ENCODE results near the gene EIF2S2. TPM values are rescaled to one million over a fixed set of nuclear protein-coding genes. Genes with fewer than 3 reads are reported as not detected.
A peak's percentile ranks its signal among the peaks of the same experiment; 100 is the strongest.

Gene EIF2S2
- polyA plus RNA-seq, 3 donors = 18.8 to 20.1 (median 18.9) TPM

GRCh38 chr20:34129518-34130162, 17.6 kb upstream of the EIF2S2 start:
- TF ChIP-seq CTCF (IDR thresholded peaks at IDR 0.05) = peak; percentile 85
- Histone ChIP-seq H3K27me3 (ENCODE audit: control insufficient read depth in 2 of 2, insufficient read depth in 2 of 2, low read length in 2 of 2) (no peaks in the 10 kb centered on the region), H3K9me3 (replicated peaks in 1 of 2; ENCODE audit: control insufficient read depth in 1 of 2, insufficient read depth in 1 of 2, low read length in 2 of 2) (no peaks in the 10 kb centered on the region), H3K9ac (ENCODE audit: insufficient read depth, low read length, poor library complexity, severe bottlenecking) (no peak overlapping the region), H3K4me2 (replicated peaks; ENCODE audit: extremely low read depth, low read length, poor library complexity, severe bottlenecking) (no peak overlapping the region), H3K27ac (ENCODE audit: low read depth in 1 of 2, low read length in 2 of 2) (no peak overlapping the region), H3K36me3 (replicated peaks in 1 of 2; ENCODE audit: control insufficient read depth in 1 of 2, insufficient read depth in 2 of 2, low read length in 2 of 2) (no peaks in the 10 kb centered on the region), H2AFZ (ENCODE audit: insufficient read depth, low read depth, low read length, poor library complexity, severe bottlenecking) (peak overlapping the region; percentile 54), H4K20me1 (ENCODE audit: insufficient read depth, low read length) (no peaks in the 10 kb centered on the region), H3K79me2 (ENCODE audit: insufficient read depth, low read length) (no peaks in the 10 kb centered on the region), H3K4me3 (replicated peaks in 1 of 3; ENCODE audit: low read depth in 2 of 3, low read length in 3 of 3) (no peak overlapping the region), H3K4me1 (ENCODE audit: control insufficient read depth in 1 of 2, insufficient read depth in 2 of 2, low read length in 2 of 2) (peaks cover 0 to 5% of the 10 kb centered on the region in 2 donors)
- intact Hi-C loops (cut with micrococcal nuclease) = loop anchor here (10.0 kb wide), 1 partner anchor 215 kb away; no protein-coding TSS in a partner anchor
- Mint-ChIP-seq H3K27me3 (ENCODE audit: low read depth in 3 of 3) (peaks cover 6 to 12% (median 11%) of the 10 kb centered on the region in 3 donors), H3K4me1 (peaks cover 8% of the 10 kb centered on the region), H3K27ac (no peak overlapping the region), H3K9me3 (peaks cover 0 to 6% (median 2%) of the 10 kb centered on the region in 7 donors), H3K4me3 (peak overlapping the region in 1 of 2 donors; percentile 39), H3K36me3 (no peaks in the 10 kb centered on the region)
- WGBS (ENCODE audit: insufficient coverage) = 5% methylated on average over 4 of the region's 10 CpGs
- peak; percentile 57 to 71 (median 69) for DNase-seq

DNA sequence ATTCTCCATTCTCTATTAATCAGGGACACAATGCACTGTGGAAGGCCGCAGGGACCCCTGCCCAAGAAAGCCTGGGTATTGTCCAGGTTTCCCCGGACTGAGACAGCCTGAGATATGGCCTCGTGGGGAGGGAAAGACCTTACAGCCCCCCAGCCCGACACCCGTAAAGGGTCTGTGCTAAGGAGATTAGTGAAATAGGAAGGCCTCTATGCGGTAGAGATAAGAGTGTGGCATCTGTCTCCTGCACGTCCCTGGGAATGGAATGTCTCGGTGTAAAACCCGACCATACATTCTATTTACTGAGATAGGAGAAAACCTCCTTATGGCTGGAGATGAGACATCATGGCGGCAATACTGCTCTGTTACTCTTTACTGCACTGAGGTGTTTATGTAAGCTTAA, 15.7 kb upstream of the EIF2S2 start:
- Histone ChIP-seq H3K36me3 (replicated peaks in 1 of 2; ENCODE audit: control insufficient read depth in 1 of 2, insufficient read depth in 2 of 2, low read length in 2 of 2) (no peaks in the 10 kb centered on the region), H3K4me3 (replicated peaks in 1 of 3; ENCODE audit: low read depth in 2 of 3, low read length in 3 of 3) (no peak overlapping the region), H4K20me1 (ENCODE audit: insufficient read depth, low read length) (no peaks in the 10 kb centered on the region), H3K4me2 (replicated peaks; ENCODE audit: extremely low read depth, low read length, poor library complexity, severe bottlenecking) (no peak overlapping the region), H2AFZ (ENCODE audit: insufficient read depth, low read depth, low read length, poor library complexity, severe bottlenecking) (no peak overlapping the region), H3K27ac (ENCODE audit: low read depth in 1 of 2, low read length in 2 of 2) (no peak overlapping the region), H3K9me3 (replicated peaks in 1 of 2; ENCODE audit: control insufficient read depth in 1 of 2, insufficient read depth in 1 of 2, low read length in 2 of 2) (no peaks in the 10 kb centered on the region), H3K4me1 (ENCODE audit: control insufficient read depth in 1 of 2, insufficient read depth in 2 of 2, low read length in 2 of 2) (peaks cover 0 to 3% of the 10 kb centered on the region in 2 donors), H3K27me3 (ENCODE audit: control insufficient read depth in 2 of 2, insufficient read depth in 2 of 2, low read length in 2 of 2) (no peaks in the 10 kb centered on the region), H3K9ac (ENCODE audit: insufficient read depth, low read length, poor library complexity, severe bottlenecking) (no peak overlapping the region), H3K79me2 (ENCODE audit: insufficient read depth, low read length) (no peaks in the 10 kb centered on the region)
- peaks cover 6 to 12% (median 12%) of the 10 kb centered on the region in 3 donors for H3K27me3 Mint-ChIP-seq (ENCODE audit: low read depth in 3 of 3)
- intact Hi-C loops (cut with micrococcal nuclease) = loop anchor here (10.0 kb wide), 1 partner anchor 213 kb away; no protein-coding TSS in a partner anchor
- H3K4me1 Mint-ChIP-seq = peaks cover 7% of the 10 kb centered on the region
- WGBS (ENCODE audit: insufficient coverage) = 72% methylated on average over 3 of the region's 10 CpGs
- no peak overlapping the region for H3K4me3 Mint-ChIP-seq
- peaks cover 0 to 6% (median 2%) of the 10 kb centered on the region in 7 donors for H3K9me3 Mint-ChIP-seq
- no peak for TF ChIP-seq CTCF (IDR thresholded peaks at IDR 0.05)
- no peak overlapping the region for H3K27ac Mint-ChIP-seq
- H3K36me3 Mint-ChIP-seq = no peaks in the 10 kb centered on the region
- DNase-seq = no peak

All from CD14-positive monocyte (primary cell).